HL-60 (cell line): ENCODE results near the gene SHH.

Experiments
- DNase-seq, 2 experiments: peaks; one replicate each; pipeline ENCODE4 v3.0.0-alpha.2; 2010 to 2020; ENCODE audit warnings: low read depth in 1 of 2, low spot score in 1 of 2
- H3K27ac ChIP-seq: fragments of 250-450 bp; sonication (Bioruptor Pico); replicated peaks from 2 replicates; pipeline ENCODE4 v1.5.1; 2020; ENCODE audit warnings: mild to moderate bottlenecking, moderate library complexity
- H3K27me3 ChIP-seq: fragments of 250-450 bp; sonication (Bioruptor Pico); 2 replicates; pipeline ENCODE4 v1.5.1; 2021; ENCODE audit warnings: mild to moderate bottlenecking, moderate library complexity; ENCODE audit not compliant: insufficient read depth, poor library complexity, severe bottlenecking
- H3K4me3 ChIP-seq: replicated peaks from 2 replicates; pipeline ENCODE4 v1.5.1; 2011; ENCODE audit warnings: mild to moderate bottlenecking, control low read depth, low read length; ENCODE audit not compliant: insufficient read depth
- CTCF ChIP-seq: IDR thresholded peaks from one replicate; pipeline ENCODE4 v1.5.1; 2011; ENCODE audit warnings: low read length, control low read depth, inconsistent platforms; ENCODE audit not compliant: insufficient read depth
- GABPA ChIP-seq: IDR thresholded peaks from 2 replicates; pipeline ENCODE4 v1.6.1; 2012; ENCODE audit warnings: low read depth
- POLR2AphosphoS5 ChIP-seq: IDR thresholded peaks from 2 replicates; pipeline ENCODE4 v1.6.1; 2012; ENCODE audit warnings: low read depth
- REST ChIP-seq: IDR thresholded peaks from 2 replicates; pipeline ENCODE4 v1.6.1; 2012; ENCODE audit warnings: low read depth; ENCODE audit not compliant: insufficient replicate concordance
- SPI1 ChIP-seq: IDR thresholded peaks from 2 replicates; pipeline ENCODE4 v1.6.1; 2012; ENCODE audit warnings: low read depth, mild to moderate bottlenecking, borderline replicate concordance

SHH gene

GRCh38 chr7:155798673-155799439, 13.4 kb downstream of the SHH start:
- DNase-seq, result peak in 1 of 2 experiments; percentile 35

GRCh38 chr7:155797262-155798250, 14.7 kb downstream of the SHH start:
- TF ChIP-seq SPI1 (no peak), CTCF (no peak), REST (no peak), POLR2AphosphoS5 (no peak), GABPA (no peak)
- H3K27me3 ChIP-seq, result peaks cover 14% of the 10 kb centered on the region
- no peak overlapping the region for H3K27ac ChIP-seq
- H3K4me3 ChIP-seq, result no peak overlapping the region
- DNase-seq, result no peak

More at GRCh38 chr7:155798673-155799439, 13.4 kb downstream of the SHH start:
- H3K4me3 ChIP-seq, result no peak overlapping the region
- peaks cover 19% of the 10 kb centered on the region for H3K27me3 ChIP-seq
- TF ChIP-seq REST (no peak), SPI1 (peak; percentile 92)
- H3K27ac ChIP-seq, result no peak overlapping the region

- DNase-seq, result peak in 1 of 2 experiments; percentile 37
- H3K27me3 ChIP-seq, result peaks cover 6% of the 10 kb centered on the region
- H3K27ac ChIP-seq, result no peak overlapping the region
- TF ChIP-seq CTCF (peak; percentile 53), SPI1 (no peak)
- no peak overlapping the region for H3K4me3 ChIP-seq
Measured at GRCh38 chr7:155796381-155797261, 15.6 kb downstream of the SHH start.
